ENCODE results near the gene FAM131A.

The FAM131A gene

DNA sequence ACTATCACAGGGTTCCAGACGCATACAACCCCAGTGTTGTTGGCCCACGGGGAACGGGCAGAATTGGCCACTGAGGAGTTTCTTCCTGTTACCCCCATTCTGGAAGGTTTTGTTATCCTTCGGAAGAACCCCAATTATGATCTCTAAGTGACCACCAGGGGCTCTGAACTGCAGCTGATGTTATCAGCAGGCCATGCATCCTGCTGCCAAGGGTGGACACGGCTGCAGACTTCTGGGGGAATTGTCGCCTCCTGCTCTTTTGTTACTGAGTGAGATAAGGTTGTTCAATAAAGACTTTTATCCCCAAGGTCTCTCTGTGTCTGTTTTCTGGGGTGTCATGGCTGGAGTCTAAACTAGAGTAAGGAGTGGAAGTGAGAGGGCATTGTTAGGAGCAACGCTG is 28.7 kb upstream of the FAM131A start:
- ATAC-seq = peak; percentile 17; the same call in 1 of the 3 replicates
- TF ChIP-seq OSR1 (CRISPR knock-in tag; IDR thresholded peaks at IDR 0.05) (no peak), ZNF8 (CRISPR knock-in tag; IDR thresholded peaks at IDR 0.05) (no peak), TCF4 (CRISPR knock-in tag; IDR thresholded peaks at IDR 0.05; ENCODE audit: borderline replicate concordance) (no peak), GLIS3 (CRISPR knock-in tag; IDR thresholded peaks at IDR 0.05) (no peak)
- TF ChIP-seq, protein P1, sequence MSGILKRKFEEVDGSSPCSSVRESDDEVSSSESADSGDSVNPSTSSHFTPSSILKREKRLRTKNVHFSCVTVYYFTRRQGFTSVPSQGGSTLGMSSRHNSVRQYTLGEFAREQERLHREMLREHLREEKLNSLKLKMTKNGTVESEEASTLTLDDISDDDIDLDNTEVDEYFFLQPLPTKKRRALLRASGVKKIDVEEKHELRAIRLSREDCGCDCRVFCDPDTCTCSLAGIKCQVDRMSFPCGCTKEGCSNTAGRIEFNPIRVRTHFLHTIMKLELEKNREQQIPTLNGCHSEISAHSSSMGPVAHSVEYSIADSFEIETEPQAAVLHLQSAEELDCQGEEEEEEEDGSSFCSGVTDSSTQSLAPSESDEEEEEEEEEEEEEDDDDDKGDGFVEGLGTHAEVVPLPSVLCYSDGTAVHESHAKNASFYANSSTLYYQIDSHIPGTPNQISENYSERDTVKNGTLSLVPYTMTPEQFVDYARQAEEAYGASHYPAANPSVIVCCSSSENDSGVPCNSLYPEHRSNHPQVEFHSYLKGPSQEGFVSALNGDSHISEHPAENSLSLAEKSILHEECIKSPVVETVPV (CRISPR knock-in tag; IDR thresholded peaks at IDR 0.05) = no peak

DNA sequence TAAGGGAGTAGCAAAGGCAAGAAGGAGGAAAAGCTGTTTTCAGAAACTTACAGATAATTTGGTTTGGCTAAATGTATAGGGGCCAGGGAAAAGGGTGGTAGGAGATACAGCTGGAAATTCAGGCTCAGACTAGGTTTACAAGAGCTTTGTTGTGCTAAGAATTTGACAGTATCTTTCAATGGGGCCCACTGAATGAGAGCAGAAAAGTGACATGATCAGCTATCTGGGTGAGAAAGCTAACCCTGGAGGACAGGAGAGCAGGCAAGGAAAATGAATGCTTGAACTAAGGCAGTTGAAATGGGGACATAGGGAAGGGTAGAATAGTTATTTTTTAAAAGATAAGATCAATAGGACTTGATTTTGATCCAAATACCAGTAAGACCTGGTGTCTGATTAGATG is 25.8 kb upstream of the FAM131A start:
- TF ChIP-seq, protein P2, sequence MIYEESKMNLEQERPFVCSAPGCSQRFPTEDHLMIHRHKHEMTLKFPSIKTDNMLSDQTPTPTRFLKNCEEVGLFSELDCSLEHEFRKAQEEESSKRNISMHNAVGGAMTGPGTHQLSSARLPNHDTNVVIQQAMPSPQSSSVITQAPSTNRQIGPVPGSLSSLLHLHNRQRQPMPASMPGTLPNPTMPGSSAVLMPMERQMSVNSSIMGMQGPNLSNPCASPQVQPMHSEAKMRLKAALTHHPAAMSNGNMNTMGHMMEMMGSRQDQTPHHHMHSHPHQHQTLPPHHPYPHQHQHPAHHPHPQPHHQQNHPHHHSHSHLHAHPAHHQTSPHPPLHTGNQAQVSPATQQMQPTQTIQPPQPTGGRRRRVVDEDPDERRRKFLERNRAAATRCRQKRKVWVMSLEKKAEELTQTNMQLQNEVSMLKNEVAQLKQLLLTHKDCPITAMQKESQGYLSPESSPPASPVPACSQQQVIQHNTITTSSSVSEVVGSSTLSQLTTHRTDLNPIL (CRISPR knock-in tag; IDR thresholded peaks at IDR 0.05; ENCODE audit: low read depth) = no peak
- TF ChIP-seq ZC3H10 (CRISPR knock-in tag; IDR thresholded peaks at IDR 0.05) = no peak
- no peak for TF ChIP-seq ISL1 (CRISPR knock-in tag; IDR thresholded peaks at IDR 0.05)
- TF ChIP-seq TOX (CRISPR knock-in tag; IDR thresholded peaks at IDR 0.05; ENCODE audit: borderline replicate concordance) = no peak
- no peak for TF ChIP-seq SNAI2 (CRISPR knock-in tag; IDR thresholded peaks at IDR 0.05)
- TF ChIP-seq ZFP30 (CRISPR knock-in tag; IDR thresholded peaks at IDR 0.05) = no peak
- no peak for TF ChIP-seq ZFP3 (CRISPR knock-in tag; IDR thresholded peaks at IDR 0.05)
- no peak for ATAC-seq

DNA sequence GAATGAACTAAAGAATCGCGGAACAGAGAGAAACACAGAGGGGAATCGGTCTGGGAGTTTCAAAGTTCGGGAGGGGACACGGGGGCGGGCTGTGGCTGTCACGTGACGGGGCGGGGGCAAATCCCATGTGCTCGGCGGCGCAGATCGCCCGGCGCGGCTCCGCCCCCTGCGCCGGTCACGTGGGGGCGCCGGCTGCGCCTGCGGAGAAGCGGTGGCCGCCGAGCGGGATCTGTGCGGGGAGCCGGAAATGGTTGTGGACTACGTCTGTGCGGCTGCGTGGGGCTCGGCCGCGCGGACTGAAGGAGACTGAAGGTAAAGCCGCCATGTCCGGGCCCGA is 23.1 kb upstream of the FAM131A start, which contains the start of gene EIF4G1:
EIF4G1 (plus strand) TSS at position 244 of the 337 bp plus-strand sequence. CDS start 1,191 bp downstream, outside the sequence.
- ATAC-seq = peak; percentile 85
- TF ChIP-seq ARNTL (CRISPR knock-in tag; IDR thresholded peaks at IDR 0.05; ENCODE audit: borderline replicate concordance, low read depth) = 0 out of 2 replicates have a peak, but pooled peaks have one; percentile 71
- TF ChIP-seq, protein P3, sequence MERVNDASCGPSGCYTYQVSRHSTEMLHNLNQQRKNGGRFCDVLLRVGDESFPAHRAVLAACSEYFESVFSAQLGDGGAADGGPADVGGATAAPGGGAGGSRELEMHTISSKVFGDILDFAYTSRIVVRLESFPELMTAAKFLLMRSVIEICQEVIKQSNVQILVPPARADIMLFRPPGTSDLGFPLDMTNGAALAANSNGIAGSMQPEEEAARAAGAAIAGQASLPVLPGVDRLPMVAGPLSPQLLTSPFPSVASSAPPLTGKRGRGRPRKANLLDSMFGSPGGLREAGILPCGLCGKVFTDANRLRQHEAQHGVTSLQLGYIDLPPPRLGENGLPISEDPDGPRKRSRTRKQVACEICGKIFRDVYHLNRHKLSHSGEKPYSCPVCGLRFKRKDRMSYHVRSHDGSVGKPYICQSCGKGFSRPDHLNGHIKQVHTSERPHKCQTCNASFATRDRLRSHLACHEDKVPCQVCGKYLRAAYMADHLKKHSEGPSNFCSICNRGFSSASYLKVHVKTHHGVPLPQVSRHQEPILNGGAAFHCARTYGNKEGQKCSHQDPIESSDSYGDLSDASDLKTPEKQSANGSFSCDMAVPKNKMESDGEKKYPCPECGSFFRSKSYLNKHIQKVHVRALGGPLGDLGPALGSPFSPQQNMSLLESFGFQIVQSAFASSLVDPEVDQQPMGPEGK (CRISPR knock-in tag; IDR thresholded peaks at IDR 0.05; ENCODE audit: borderline replicate concordance) = no peak

DNA sequence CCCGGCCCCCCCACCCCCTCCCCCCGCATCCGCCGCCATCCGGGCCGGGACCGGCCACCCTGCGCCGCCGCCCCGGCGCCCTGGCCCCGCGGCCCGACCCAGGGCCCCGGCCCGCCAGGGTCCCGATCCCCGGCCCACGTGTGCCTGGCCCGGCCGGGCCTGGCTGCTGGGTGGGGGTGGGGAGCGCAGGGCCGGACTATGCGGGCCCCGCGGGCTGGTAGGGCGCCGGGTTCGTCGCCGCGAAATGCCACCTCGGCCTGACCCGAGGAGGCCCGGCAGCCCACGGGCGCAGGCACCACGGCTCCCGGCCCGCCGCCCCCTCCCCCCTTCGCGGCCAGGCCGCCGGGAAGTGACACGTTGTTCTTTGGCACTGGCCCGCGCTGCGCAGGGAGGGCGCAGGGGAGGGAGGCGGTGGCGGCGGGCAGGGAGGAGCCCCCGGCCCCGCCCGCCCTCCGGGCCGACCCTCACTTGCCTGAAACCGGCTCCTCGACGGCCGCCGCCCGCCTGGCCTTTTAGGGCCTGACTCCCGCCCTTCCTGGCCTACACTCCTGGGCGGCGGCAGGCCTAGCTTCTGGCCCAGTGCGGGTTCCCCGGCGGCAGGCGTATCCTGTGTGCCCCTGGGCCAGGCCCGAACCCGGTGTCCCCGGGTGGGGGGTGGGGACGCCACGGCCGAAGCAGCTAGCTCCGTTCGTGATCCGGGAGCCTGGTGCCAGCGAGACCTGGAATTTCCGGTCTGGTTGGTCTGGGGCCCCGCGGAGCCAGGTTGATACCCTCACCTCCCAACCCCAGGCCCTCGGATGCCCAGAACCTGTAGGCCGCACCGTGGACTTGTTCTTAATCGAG is 22.5 kb upstream of the FAM131A start:
- peak; percentile 40 for ATAC-seq
- no peak for TF ChIP-seq ESRRG (CRISPR knock-in tag; IDR thresholded peaks at IDR 0.05)
- TF ChIP-seq, protein P2 (CRISPR knock-in tag; IDR thresholded peaks at IDR 0.05; ENCODE audit: low read depth) = no peak
- TF ChIP-seq SNAI2 (CRISPR knock-in tag; IDR thresholded peaks at IDR 0.05) = no peak
- TF ChIP-seq, protein P4, sequence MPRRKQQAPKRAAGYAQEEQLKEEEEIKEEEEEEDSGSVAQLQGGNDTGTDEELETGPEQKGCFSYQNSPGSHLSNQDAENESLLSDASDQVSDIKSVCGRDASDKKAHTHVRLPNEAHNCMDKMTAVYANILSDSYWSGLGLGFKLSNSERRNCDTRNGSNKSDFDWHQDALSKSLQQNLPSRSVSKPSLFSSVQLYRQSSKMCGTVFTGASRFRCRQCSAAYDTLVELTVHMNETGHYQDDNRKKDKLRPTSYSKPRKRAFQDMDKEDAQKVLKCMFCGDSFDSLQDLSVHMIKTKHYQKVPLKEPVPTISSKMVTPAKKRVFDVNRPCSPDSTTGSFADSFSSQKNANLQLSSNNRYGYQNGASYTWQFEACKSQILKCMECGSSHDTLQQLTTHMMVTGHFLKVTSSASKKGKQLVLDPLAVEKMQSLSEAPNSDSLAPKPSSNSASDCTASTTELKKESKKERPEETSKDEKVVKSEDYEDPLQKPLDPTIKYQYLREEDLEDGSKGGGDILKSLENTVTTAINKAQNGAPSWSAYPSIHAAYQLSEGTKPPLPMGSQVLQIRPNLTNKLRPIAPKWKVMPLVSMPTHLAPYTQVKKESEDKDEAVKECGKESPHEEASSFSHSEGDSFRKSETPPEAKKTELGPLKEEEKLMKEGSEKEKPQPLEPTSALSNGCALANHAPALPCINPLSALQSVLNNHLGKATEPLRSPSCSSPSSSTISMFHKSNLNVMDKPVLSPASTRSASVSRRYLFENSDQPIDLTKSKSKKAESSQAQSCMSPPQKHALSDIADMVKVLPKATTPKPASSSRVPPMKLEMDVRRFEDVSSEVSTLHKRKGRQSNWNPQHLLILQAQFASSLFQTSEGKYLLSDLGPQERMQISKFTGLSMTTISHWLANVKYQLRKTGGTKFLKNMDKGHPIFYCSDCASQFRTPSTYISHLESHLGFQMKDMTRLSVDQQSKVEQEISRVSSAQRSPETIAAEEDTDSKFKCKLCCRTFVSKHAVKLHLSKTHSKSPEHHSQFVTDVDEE (CRISPR knock-in tag; IDR thresholded peaks at IDR 0.05) = no peak
- TF ChIP-seq ZFP3 (CRISPR knock-in tag; IDR thresholded peaks at IDR 0.05) = no peak
- TF ChIP-seq, protein P5, sequence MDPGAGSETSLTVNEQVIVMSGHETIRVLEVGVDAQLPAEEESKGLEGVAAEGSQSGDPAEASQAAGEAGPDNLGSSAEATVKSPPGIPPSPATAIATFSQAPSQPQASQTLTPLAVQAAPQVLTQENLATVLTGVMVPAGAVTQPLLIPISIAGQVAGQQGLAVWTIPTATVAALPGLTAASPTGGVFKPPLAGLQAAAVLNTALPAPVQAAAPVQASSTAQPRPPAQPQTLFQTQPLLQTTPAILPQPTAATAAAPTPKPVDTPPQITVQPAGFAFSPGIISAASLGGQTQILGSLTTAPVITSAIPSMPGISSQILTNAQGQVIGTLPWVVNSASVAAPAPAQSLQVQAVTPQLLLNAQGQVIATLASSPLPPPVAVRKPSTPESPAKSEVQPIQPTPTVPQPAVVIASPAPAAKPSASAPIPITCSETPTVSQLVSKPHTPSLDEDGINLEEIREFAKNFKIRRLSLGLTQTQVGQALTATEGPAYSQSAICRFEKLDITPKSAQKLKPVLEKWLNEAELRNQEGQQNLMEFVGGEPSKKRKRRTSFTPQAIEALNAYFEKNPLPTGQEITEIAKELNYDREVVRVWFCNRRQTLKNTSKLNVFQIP (CRISPR knock-in tag; IDR thresholded peaks at IDR 0.05; ENCODE audit: borderline replicate concordance, low read depth) = no peak
- TF ChIP-seq ZNF70 (CRISPR knock-in tag; IDR thresholded peaks at IDR 0.05) = no peak
- TF ChIP-seq RARB (CRISPR knock-in tag; IDR thresholded peaks at IDR 0.05) = no peak
- TF ChIP-seq CSDC2 (CRISPR knock-in tag; IDR thresholded peaks at IDR 0.05) = no peak
- TF ChIP-seq TCF4 (CRISPR knock-in tag; IDR thresholded peaks at IDR 0.05; ENCODE audit: borderline replicate concordance) = no peak
- TF ChIP-seq ZFP30 (CRISPR knock-in tag; IDR thresholded peaks at IDR 0.05) = no peak

All from SK-N-SH treated with all-trans-retinoic acid at 6 μM for 48 hours (cell line).